Measurements from ENCODE around the gene CASR.

Gene CASR

GRCh38 chr3:122214711-122215110 is 31.2 kb downstream of the CASR start:
- DNase-seq (ENCODE audit: low read depth), result no peak

DNA sequence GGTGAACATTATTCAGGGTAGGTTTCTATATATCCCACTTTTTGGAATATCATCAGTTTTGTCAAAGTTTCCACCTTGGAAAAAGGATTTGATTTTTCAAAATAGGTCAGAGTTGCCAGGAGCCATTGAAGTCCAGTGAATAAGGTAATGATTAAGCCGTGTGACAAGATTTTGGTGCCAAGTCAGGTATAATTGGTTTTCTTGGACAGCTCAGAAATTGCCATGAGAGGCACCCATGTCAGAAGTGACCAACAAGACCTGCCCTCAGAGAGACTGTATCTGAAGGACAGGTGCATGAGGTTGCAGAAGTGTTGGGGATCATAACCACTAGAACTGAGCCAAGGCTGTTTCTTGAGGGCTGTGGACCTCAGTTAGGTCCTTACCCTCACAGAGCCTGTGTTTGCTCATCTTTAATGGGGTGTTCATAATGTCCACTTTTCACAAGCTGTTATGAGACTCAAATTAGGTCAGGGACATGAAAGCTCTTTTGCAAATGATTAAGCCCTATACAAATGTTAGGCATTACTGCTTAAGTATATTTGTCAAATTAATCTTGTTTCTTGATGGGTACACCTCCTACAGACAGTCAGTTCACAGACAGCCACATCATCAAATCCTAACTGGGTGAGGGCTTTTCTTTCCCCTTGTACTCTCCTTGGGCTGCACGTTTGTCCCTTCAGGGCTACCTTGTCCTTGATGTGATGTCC is 32.3 kb downstream of the CASR start:
- no peak for DNase-seq (ENCODE audit: low read depth)

DNA sequence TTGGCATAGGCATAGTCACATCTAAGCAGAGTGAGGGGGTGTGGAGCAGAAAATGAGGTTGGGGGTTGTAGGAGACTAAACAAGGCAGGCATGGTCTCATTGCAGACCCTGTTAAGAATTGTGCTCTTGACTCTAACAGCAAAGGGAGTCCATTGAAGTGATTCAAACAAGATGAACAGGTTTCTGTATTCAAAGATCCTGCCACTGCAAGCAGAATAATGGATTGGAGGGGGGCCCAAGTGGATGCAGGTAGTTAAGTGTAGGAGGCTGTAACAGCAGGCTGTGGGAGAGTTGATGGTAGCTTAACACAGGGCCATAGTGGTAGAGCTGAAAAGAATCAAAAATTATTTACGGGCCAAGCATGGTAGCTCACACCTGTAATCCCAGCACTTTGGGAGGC is 34.4 kb downstream of the CASR start:
- DNase-seq (ENCODE audit: low read depth), result no peak

GRCh38 chr3:122219242-122219872 is 35.9 kb downstream of the CASR start:
- no peak for DNase-seq (ENCODE audit: low read depth)

- no peak for DNase-seq (ENCODE audit: low read depth)
These were observed 43.7 kb downstream of the CASR start for GRCh38 chr3:122227036-122227781.

DNA sequence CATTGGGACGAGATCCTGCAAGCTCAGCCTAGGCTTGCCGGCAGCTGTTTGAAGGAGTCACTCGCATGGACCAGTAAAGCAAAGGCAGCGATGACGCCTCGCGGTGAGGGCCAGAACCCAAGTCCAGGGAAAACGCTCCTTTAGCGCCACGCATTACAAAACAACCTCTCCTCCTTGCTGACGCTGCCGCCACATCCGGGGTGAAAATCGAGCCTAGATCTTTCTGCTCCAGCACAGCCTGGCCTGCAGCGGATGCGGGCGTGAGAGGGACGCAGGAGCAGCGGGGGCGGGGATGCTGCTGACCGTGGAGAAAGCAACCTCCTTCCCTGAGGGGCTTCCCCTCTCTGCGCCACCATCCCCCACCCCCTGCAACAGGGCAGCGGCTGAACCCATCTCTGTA is 46.7 kb downstream of the CASR start:
- no peak for DNase-seq (ENCODE audit: low read depth)

GRCh38 chr3:122231465-122232157 is 48.1 kb downstream of the CASR start:
- DNase-seq (ENCODE audit: low read depth), result no peak

GRCh38 chr3:122232485-122232884 is 49.0 kb downstream of the CASR start:
- DNase-seq (ENCODE audit: low read depth), result no peak

DNA sequence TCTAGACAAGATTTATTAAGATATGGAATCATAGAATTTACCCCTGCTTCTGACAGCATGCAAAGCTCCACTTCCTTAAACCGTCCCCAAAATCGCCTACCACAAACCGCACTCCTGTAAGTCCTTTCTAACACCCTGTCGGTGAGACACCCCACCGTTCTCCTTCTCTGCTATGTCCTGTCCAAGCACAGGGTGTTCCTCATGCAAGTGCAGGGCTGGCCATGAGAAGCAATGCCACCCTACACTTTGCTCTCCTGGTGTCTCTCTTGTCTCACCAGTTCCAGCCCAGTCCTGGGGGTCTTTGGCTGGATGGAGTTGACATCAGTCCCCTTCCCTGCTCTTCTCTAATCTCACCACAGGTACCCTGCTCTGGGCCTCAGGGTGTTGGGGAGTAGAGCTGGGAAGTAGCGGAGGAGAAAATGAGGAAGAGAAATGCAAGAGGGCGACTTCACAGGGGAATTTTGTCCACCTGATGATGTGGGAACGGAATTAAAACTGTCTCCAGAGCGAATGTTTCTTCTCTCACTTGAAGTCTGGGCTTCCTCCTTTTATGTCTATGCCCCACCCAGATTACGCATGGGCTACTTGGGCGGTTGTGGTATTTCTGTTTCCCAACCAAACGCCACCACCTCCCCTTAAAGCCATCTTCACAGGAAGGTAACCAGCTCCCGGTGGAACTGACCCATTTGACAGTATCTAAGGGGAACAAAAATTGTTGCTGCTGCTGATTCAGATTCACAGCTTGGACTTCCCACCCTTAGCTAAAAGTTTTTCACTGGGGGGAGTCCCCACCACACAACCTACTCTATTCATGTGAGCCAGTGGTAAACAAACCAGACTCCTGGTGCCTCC is 49.9 kb downstream of the CASR start:
- DNase-seq (ENCODE audit: low read depth), result no peak

DNA sequence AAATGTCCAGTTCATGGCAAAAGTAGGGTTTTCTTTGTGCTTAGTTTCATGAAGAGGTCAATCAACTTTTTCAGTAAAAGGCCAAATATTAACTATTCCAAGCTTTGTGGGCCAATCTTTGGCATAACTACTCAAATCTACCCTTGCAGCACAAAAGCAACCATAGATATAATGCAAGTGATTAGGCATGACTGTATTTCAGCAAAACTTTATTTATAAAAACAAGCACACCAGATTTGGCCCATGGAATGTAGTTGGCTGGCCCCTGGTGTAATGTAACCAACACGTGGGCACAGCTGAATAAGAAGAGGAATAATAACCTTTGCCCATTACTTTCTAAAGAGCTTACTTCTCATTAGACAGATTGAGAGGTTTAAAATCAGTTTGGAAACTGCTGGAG is 50.6 kb downstream of the CASR start:
- no peak for DNase-seq (ENCODE audit: low read depth)

- DNase-seq (ENCODE audit: low read depth), result no peak
These were observed 51.7 kb downstream of the CASR start for GRCh38 chr3:122235147-122235546.

DNA sequence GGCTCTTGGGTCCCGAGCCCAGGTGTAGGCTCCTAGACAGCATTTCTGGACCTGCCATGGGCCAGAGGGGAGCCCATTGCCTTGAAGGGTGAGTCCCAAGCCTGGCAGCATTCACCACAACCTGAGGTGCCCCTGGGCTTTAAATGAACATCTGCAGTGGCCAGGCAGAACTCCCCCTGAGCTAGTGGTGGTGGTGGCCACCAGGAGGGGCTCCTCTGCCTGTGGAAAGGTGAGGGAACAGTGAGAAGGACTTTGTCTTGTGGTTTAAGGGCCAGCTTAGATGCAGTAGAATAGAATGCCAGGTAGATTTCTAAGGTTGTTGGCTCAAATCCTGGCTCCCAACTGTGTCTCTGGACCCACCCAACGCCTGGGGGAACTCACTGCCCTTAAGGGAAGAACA is 55.6 kb downstream of the CASR start:
- no peak for DNase-seq (ENCODE audit: low read depth)

DNA sequence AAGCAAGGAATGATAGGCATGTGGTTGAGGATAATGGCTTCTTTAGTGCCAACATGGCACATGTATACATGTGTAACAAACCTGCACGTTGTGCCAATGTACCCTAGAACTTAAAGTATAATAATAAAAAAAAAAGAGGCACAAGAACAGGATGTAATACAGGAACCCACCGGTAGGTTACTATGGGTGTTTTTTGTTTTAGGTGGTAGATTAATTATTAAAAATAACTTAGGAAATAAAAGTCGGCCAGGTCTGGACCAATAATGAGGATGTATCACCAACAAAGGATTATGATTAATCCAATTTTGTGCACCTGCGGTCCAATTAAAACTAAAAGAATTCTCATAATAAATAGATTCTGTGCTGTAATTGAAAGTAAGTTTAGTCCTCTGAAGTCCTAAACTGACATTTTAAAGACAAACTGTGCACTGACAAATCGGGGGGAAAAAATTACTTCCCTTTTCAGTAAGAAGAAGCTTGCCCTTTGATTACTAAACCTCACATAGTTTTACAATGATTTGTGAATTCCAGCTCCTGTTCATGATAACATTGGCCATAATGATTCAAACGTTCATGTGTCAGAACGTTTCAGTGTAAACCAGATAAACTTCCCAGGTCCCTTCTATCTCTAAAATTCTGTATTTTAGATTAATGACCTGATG is 62.2 kb downstream of the CASR start:
- no peak for DNase-seq (ENCODE audit: low read depth)

GRCh38 chr3:122246199-122246598 is 62.7 kb downstream of the CASR start:
- no peak for DNase-seq (ENCODE audit: low read depth)

DNA sequence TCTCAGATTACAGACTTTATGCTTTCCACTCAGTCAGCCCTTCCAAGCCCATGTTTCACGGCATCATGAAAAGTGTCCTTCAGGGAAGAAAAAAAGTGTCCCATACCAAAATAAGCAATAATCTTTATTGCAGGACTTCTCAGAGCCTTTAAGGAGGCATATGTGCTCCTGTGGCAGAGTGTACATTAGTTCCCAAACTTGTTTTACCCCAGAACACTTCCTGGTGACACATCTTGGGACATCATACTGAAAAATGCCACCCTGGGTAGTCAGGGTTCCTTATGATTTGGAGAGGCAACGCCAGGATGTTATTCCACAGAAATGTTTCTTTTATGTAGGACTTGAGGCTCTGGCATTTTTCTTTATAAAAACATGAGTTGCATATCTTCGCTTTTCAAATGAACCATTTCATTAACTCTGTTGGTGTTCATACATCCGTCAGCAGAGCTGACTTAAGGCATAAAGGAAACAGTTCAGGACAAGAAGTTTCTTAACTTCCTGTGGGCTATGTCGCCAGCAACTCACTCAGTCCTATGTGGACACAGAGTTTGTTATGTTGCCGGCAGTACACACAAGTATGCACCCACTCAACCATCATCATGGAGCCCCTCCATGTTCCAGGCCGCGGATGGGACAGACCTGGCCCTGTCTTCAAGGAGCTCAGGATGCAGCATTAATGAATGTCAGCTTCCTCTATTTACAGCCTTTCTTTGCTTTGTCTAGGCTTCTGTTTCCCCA is 63.8 kb downstream of the CASR start:
- no peak for DNase-seq (ENCODE audit: low read depth)

DNA sequence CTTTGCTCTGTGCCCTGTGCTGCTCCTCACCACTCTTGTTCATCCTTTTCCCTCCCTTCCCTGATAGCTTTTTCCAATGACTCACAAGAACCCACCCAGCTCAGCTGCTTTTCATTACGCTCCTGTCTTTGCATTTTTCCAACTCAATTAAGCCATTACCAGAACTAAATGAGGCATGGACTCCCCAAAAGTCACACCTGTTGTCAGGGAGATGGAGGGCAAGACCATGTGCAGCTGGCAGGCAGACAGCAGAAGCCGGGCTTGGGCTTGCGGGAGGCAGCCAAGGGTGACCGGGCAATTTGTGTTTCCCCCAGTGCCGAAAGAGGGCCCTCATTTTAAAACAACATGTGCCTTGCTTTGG is 64.3 kb downstream of the CASR start:
- DNase-seq (ENCODE audit: low read depth), result no peak

DNA sequence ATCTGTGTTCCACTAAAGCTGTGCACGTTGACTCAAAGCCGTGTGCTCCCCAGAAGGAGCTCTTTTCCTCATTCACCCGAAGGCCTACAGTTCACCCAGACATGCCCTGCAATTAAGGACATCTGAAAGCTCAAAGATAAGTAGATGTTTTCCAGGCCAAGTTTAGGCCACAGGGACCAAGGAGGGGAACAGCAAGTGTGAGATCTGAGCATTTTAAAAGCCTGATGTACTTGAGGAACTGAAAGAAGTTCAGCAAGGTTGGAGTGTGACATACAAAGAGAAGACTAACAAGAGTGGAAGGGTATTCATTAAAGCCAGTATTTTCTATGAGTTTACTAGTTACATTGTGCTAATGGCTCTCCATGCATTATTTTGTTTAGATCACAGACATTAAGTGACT is 68.0 kb downstream of the CASR start:
- no peak for DNase-seq (ENCODE audit: low read depth)

DNA sequence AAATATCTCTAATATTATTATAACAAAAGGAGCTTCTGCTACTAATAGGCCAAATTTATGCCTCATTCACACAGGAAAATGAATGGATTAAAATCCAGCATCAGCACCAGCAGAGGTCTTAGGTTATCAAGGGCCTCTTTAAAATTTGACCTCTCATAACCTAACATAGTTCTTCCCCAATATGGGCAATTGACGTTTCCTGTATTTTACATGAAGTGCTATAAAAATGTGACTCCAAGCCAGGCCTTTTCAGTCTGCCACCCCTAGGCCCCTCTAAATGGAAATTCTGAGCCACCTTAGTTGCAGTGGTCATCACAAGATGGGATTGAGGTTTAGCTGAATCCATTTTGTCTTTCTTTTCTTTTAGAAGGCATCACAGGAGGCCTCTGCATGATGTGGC is 70.1 kb downstream of the CASR start:
- no peak for DNase-seq (ENCODE audit: low read depth)

DNA sequence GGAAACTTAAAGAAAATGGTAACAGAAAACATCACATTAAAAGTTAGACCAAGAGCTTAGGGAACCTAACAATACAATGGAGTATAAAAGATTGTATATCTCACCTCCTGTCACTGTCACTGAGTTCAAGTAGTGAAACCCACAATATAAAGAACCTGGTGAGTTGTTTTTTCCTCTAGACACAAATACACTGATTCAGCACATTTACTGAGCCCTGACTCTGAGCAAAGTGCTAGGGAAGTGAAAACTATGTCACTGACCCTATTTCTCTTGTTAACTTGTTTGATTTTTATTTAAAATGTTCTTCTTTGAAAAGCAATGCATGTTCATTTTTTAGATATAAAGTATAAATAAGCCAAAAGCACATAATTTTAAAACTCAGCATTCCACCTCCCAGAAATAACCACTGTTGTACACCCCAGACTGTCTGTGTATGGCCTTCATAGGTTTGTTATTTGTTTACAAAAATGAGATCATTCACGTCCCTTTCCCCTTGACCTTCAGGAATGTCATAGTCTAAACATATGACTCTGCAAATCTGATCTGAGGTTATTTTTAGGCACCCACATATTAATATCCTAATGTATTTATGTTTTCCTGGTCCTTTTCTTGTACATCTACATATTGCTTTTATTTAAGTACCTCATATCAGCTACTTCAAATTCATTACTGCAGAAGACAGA is 72.4 kb downstream of the CASR start:
- DNase-seq (ENCODE audit: low read depth), result no peak
